HepG2 (cell line): Measurements from ENCODE around the gene NSD1. TPM values are rescaled to one million over a fixed set of nuclear protein-coding genes. Genes with fewer than 3 reads are reported as not detected.

Source experiments
- ATAC-seq: fragments of 200-7000 bp; cut with Tn5 transposase; 3 replicates; pipeline ENCODE4 v1.9.1; 2020; ENCODE audit warnings: mild to moderate bottlenecking, moderate library complexity
- BruUV-seq: library from RNA; stranded (reverse); fragments of 400-500 nt; replicated peaks from 2 replicates; lab custom pipeline; 2021; lab: Mats Ljungman, UMichigan
- CTCF ChIA-PET: fragments of 300-600 bp; formaldehyde crosslinking; extraction: SDS; loops from one replicate; lab custom pipeline; 2021; ENCODE audit warnings: low total read pairs, inconsistent platforms, low intra/inter-chr PET ratio; lab: Yijun Ruan, JAX
- POLR2A ChIA-PET: fragments of 350-600 bp; sonication (Branson Sonifier 250); formaldehyde crosslinking; loops from one replicate; lab custom pipeline; 2020; ENCODE audit warnings: antibody characterized with exemption, inconsistent platforms; lab: Yijun Ruan, JAX
- DNase-seq: peaks from one replicate; pipeline ENCODE4 v3.0.0-alpha.2; 2015; ENCODE audit warnings: low spot score
- FAIRE-seq: peaks from 3 replicates; lab custom pipeline; 2011; peaks lifted over from hg19 to GRCh38; lab: Jason Lieb, UNC
- H2AFZ ChIP-seq: one replicate; pipeline ENCODE4 v1.6.1; 2011; ENCODE audit warnings: low read length, inconsistent platforms
- H3K27ac ChIP-seq: fragments of 300-600 bp; 3 replicates; pipeline ENCODE4 v1.8.0; 2011; ENCODE audit warnings: mixed run types, mild to moderate bottlenecking, mixed read lengths, low read length, inconsistent platforms; ENCODE audit not compliant: insufficient read depth; ENCODE audit errors: extremely low read length
- H3K27me3 ChIP-seq, 2 experiments: fragments of 200-600 bp in 1 of 2; 2 replicates in 1 of 2; 3 replicates in 1 of 2; pipeline versions ENCODE4 v1.6.0 to v1.8.0; 2011; ENCODE audit warnings: low read length in 2 of 2, mild to moderate bottlenecking in 2 of 2, moderate library complexity in 2 of 2, inconsistent platforms in 1 of 2; ENCODE audit not compliant: insufficient read depth in 2 of 2, control insufficient read depth in 1 of 2
- H3K36me3 ChIP-seq, 2 experiments: fragments of 200-600 bp in 1 of 2; replicated peaks in 1 of 2; 2 replicates in 1 of 2; 3 replicates in 1 of 2; pipeline versions ENCODE4 v1.5.1 to v1.8.0; 2011; ENCODE audit warnings: low read length in 2 of 2, inconsistent platforms in 1 of 2; ENCODE audit not compliant: insufficient read depth in 2 of 2, control insufficient read depth in 1 of 2
- H3K4me1 ChIP-seq: 2 replicates; pipeline ENCODE4 v1.5.1; 2012; ENCODE audit warnings: low read length, inconsistent platforms; ENCODE audit not compliant: insufficient read depth
- H3K4me2 ChIP-seq: 2 replicates; pipeline ENCODE4 v1.6.0; 2011; ENCODE audit warnings: low read depth, low read length, inconsistent platforms
- H3K4me3 ChIP-seq, 3 experiments: fragments of 200-600 bp in 1 of 3; sonication (generic), shearing (Covaris generic) in 1 of 3; replicated peaks in 1 of 3; 2 replicates each; pipeline ENCODE4 v1.5.1; 2011 to 2016; ENCODE audit warnings: low read length in 3 of 3, inconsistent platforms in 2 of 3, low read depth in 2 of 3, mild to moderate bottlenecking in 2 of 3, control low read depth in 1 of 3, mixed read lengths in 1 of 3; ENCODE audit not compliant: insufficient read depth in 1 of 3
- H3K79me2 ChIP-seq: one replicate; pipeline ENCODE4 v1.6.1; 2011; ENCODE audit warnings: low read length, inconsistent platforms; ENCODE audit not compliant: insufficient read depth
- H3K9ac ChIP-seq: 2 replicates; pipeline ENCODE4 v1.6.0; 2011; ENCODE audit warnings: mild to moderate bottlenecking, low read depth, low read length, inconsistent platforms; ENCODE audit not compliant: insufficient read depth
- H3K9me3 ChIP-seq: 2 replicates; pipeline ENCODE4 v1.5.1; 2012; ENCODE audit warnings: mild to moderate bottlenecking, low read length
- H4K20me1 ChIP-seq: 2 replicates; pipeline ENCODE4 v1.6.0; 2011; ENCODE audit warnings: inconsistent platforms, mild to moderate bottlenecking, low read length, moderate library complexity; ENCODE audit not compliant: insufficient read depth
- AGO1 ChIP-seq: fragments of 200-400 bp; formaldehyde crosslinking; IDR thresholded peaks from 2 replicates; pipeline ENCODE4 v1.6.1; 2017; ENCODE audit warnings: mild to moderate bottlenecking, low read depth, low read length, moderate library complexity; ENCODE audit not compliant: poor library complexity, severe bottlenecking
- AGO2 ChIP-seq: fragments of 200-400 bp; formaldehyde crosslinking; optimal IDR thresholded peaks from 2 replicates; pipeline ENCODE3; 2017; ENCODE audit warnings: mild to moderate bottlenecking, low read depth, low read length, moderate library complexity
- CENPT ChIP-seq: sonication (generic); formaldehyde crosslinking; IDR thresholded peaks from 2 replicates; pipeline ENCODE4 v1.8.0; 2022; ENCODE audit warnings: low read depth, mild to moderate bottlenecking, moderate library complexity, missing genetic modification reagents
- GATA4 ChIP-seq: sonication (generic); IDR thresholded peaks from 2 replicates; pipeline ENCODE4 v1.6.1; 2016; ENCODE audit warnings: antibody characterized with exemption, low read depth, borderline replicate concordance
- GATAD1 ChIP-seq: IDR thresholded peaks from 2 replicates; pipeline ENCODE4 v1.6.1; 2016; ENCODE audit warnings: missing genetic modification reagents, missing compliant biosample characterization
- HNF4A ChIP-seq: sonication (generic); formaldehyde crosslinking; IDR thresholded peaks from 2 replicates; pipeline ENCODE4 v1.4.0; 2020; ENCODE audit warnings: missing genetic modification reagents
- KLF13 ChIP-seq: sonication (generic); formaldehyde crosslinking; IDR thresholded peaks from 2 replicates; pipeline ENCODE4 v1.4.0; 2020; ENCODE audit warnings: mild to moderate bottlenecking, missing genetic modification reagents
- PHB2 ChIP-seq: fragments of 450-650 bp; IDR thresholded peaks from 2 replicates; pipeline ENCODE4 v1.6.1; 2018; ENCODE audit not compliant: partially characterized antibody
- POLR2A ChIP-seq, 2 experiments: IDR thresholded peaks; 2 replicates each; pipeline ENCODE4 v1.6.1; 2011; ENCODE audit warnings: low read depth in 2 of 2, low read length in 2 of 2, mild to moderate bottlenecking in 1 of 2, moderate library complexity in 1 of 2; ENCODE audit not compliant: insufficient read depth in 1 of 2
- POLR2AphosphoS2 ChIP-seq: IDR thresholded peaks from 2 replicates; pipeline ENCODE4 v1.6.1; 2011; ENCODE audit warnings: low read depth, low read length, improper control_type of control experiment
- POLR2AphosphoS5 ChIP-seq: IDR thresholded peaks from 2 replicates; pipeline ENCODE4 v1.6.1; 2012; ENCODE audit warnings: low read depth, low read length
- RBFOX2 ChIP-seq: fragments of 200-400 bp; formaldehyde crosslinking; IDR thresholded peaks from 2 replicates; pipeline ENCODE4 v1.6.1; 2017; ENCODE audit warnings: low read depth, mild to moderate bottlenecking, low read length
- ZBTB38 ChIP-seq: sonication (generic); formaldehyde crosslinking; IDR thresholded peaks from 2 replicates; pipeline ENCODE4 v1.5.1; 2020; ENCODE audit warnings: mild to moderate bottlenecking, missing genetic modification reagents
- ZFP1 ChIP-seq: IDR thresholded peaks from 2 replicates; pipeline ENCODE4 v1.6.1; 2016
- ZKSCAN8 ChIP-seq: IDR thresholded peaks from 2 replicates; pipeline ENCODE4 v1.6.1; 2016; ENCODE audit warnings: borderline replicate concordance, missing genetic modification reagents, missing compliant biosample characterization
- ZNF350 ChIP-seq: sonication (generic); formaldehyde crosslinking; IDR thresholded peaks from 2 replicates; pipeline ENCODE4 v1.4.0; 2020; ENCODE audit warnings: mild to moderate bottlenecking, low read depth, missing genetic modification reagents, borderline replicate concordance
- ZNF501 ChIP-seq: sonication (generic); formaldehyde crosslinking; IDR thresholded peaks from 2 replicates; pipeline ENCODE4 v1.5.1; 2020; ENCODE audit warnings: mild to moderate bottlenecking, moderate library complexity, missing genetic modification reagents
- ZNF552 ChIP-seq: sonication (generic); formaldehyde crosslinking; IDR thresholded peaks from 2 replicates; pipeline ENCODE4 v1.9.0; 2022; ENCODE audit warnings: missing genetic modification reagents, mild to moderate bottlenecking, borderline replicate concordance
- ZNF672 ChIP-seq: sonication (generic); formaldehyde crosslinking; IDR thresholded peaks from 2 replicates; pipeline ENCODE4 v1.8.1; 2022; ENCODE audit warnings: missing genetic modification reagents
- ZNF775 ChIP-seq: sonication (generic); formaldehyde crosslinking; IDR thresholded peaks from 2 replicates; pipeline ENCODE4 v1.4.0; 2020; ENCODE audit warnings: missing genetic modification reagents, mild to moderate bottlenecking, moderate library complexity, borderline replicate concordance
- WGBS: methylation state at CpG from one replicate; pipeline ENCODE4 v1.1.6; 2017; ENCODE audit warnings: low lambda C conversion rate; 5-methylcytosine and 5-hydroxymethylcytosine counted together
- in situ Hi-C: cut with HindIII; loops from 2 replicates; pipeline ENCODE4 v1.10.0; 2017; ENCODE audit warnings: low pct_unique_long_range_greater_than_20kb; ENCODE audit not compliant: extremely low pct_ligation_motif_present
- intact Hi-C: fragments of 100-400 bp; cut with micrococcal nuclease; formaldehyde crosslinking; loops from one replicate; pipeline ENCODE4 v1.10.0; 2022; ENCODE audit not compliant: unreplicated experiment
- polyA plus RNA-seq, 8 experiments: library from polyadenylated mRNA; depleted of rRNA in 3 of 8; stranded (reverse) in 7 of 8; unstranded in 1 of 8; fragments of >200 nt; fragmentation: Illumina TruSeq in 4 of 8; extraction: Trizol in 4 of 8; gene quantifications; 2 replicates each; pipeline versions ENCODE4 v1.2.1 to v1.2.3, GENCODE V29; 2011 to 2016; ENCODE audit warnings: low read depth in 4 of 8, missing spikeins in 1 of 8, mixed read lengths in 1 of 8; ENCODE audit not compliant: insufficient read depth in 1 of 8
- total RNA-seq, 5 experiments: library from RNA; depleted of rRNA; stranded (reverse); fragments of >200 nt; fragmentation: Illumina TruSeq; extraction: Trizol; gene quantifications; 2 replicates each; pipeline ENCODE4 v1.2.3, GENCODE V29; 2016; ENCODE audit warnings: low read depth in 1 of 5
- TF ChIP-seq, protein P1 (sequence below): sonication (generic); formaldehyde crosslinking; IDR thresholded peaks from 2 replicates; pipeline ENCODE4 v1.5.1; 2020; ENCODE audit warnings: mild to moderate bottlenecking, missing genetic modification reagents

NSD1 gene
- total and polyA plus RNA-seq, 2 of the 13 experiments (the other 11 are each of a cell fraction or from before 2014, with no cell fraction given) = 0.01 to 0.09 TPM

DNA sequence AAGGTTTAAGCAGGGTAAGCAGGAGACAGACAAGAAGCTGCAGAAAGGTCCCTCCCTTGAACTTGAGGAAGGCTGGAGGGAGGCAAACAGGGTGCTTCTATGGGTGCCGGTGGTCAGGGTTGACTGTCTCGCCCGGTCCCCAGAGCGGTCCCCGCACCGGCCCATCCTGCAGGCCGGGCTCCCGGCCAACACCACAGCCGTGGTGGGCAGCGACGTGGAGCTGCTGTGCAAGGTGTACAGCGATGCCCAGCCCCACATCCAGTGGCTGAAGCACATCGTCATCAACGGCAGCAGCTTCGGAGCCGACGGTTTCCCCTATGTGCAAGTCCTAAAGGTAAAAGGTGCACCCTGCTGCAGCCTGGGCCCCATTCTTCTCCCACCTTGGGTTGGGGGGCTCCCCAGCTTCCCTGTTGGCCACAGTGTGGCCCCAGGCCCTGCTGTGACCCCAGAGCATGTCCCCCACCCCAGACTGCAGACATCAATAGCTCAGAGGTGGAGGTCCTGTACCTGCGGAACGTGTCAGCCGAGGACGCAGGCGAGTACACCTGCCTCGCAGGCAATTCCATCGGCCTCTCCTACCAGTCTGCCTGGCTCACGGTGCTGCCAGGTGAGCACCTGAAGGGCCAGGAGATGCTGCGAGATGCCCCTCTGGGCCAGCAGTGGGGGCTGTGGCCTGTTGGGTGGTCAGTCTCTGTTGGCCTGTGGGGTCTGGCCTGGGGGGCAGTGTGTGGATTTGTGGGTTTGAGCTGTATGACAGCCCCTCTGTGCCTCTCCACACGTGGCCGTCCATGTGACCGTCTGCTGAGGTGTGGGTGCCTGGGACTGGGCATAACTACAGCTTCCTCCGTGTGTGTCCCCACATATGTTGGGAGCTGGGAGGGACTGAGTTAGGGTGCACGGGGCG lies 41.1 kb upstream of the NSD1 start (continued):
- TF ChIP-seq, protein P1, sequence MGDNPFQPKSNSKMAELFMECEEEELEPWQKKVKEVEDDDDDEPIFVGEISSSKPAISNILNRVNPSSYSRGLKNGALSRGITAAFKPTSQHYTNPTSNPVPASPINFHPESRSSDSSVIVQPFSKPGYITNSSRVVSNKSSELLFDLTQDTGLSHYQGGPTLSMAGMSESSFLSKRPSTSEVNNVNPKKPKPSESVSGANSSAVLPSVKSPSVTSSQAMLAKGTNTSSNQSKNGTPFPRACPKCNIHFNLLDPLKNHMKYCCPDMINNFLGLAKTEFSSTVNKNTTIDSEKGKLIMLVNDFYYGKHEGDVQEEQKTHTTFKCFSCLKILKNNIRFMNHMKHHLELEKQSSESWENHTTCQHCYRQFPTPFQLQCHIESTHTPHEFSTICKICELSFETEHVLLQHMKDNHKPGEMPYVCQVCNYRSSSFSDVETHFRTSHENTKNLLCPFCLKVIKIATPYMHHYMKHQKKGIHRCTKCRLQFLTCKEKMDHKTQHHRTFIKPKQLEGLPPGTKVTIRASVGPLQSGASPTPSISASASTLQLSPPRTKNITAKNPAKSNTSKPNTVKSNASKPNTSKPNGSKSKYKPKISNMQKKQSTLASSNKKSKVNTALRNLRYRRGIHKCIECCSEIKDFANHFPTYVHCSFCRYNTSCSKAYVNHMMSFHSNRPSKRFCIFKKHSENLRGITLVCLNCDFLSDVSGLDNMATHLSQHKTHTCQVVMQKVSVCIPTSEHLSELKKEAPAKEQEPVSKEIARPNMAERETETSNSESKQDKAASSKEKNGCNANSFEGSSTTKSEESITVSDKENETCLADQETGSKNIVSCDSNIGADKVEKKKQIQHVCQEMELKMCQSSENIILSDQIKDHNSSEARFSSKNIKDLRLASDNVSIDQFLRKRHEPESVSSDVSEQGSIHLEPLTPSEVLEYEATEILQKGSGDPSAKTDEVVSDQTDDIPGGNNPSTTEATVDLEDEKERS (CRISPR knock-in tag) = no peak
- TF ChIP-seq POLR2AphosphoS5 = peak; percentile 15; the same call in 1 of the 2 replicates
- TF ChIP-seq KLF13 = no peak
- TF ChIP-seq HNF4A (CRISPR knock-in tag) = no peak

DNA sequence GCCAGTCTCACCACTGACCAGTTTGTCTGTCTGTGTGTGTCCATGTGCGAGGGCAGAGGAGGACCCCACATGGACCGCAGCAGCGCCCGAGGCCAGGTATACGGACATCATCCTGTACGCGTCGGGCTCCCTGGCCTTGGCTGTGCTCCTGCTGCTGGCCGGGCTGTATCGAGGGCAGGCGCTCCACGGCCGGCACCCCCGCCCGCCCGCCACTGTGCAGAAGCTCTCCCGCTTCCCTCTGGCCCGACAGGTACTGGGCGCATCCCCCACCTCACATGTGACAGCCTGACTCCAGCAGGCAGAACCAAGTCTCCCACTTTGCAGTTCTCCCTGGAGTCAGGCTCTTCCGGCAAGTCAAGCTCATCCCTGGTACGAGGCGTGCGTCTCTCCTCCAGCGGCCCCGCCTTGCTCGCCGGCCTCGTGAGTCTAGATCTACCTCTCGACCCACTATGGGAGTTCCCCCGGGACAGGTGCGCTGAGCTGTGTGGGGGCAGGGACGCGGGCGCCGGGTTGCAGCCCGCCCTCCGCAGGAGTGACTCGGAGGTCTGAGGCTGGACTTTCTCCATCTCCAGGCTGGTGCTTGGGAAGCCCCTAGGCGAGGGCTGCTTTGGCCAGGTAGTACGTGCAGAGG lies 40.4 kb upstream of the NSD1 start:
- Histone ChIP-seq H3K4me2 (no peak overlapping the region), H3K27ac (no peak overlapping the region), H2AFZ (no peak overlapping the region), H3K9ac (no peak overlapping the region), H3K27me3 (no peaks in the 10 kb centered on the region; a peak in 1 of 5 replicates), H3K4me3 (no peak overlapping the region), H3K4me1 (peaks cover 100% of the 10 kb centered on the region), H4K20me1 (peaks cover 12% of the 10 kb centered on the region), H3K36me3 (peaks cover 36 to 67% of the 10 kb centered on the region in 2 experiments), H3K79me2 (peaks cover 38% of the 10 kb centered on the region), H3K9me3 (no peaks in the 10 kb centered on the region)
- ATAC-seq (no peak), DNase-seq (no peak), FAIRE-seq (no peak)
- POLR2A ChIA-PET = no interaction called here
- WGBS = 97% methylated on average over 24 of the region's 40 CpGs
- CTCF ChIA-PET = no interaction called here
- in situ Hi-C loops (no loop called here), intact Hi-C loops (no loop called here)
- no TSS peak for BruUV-seq
- TF ChIP-seq ZNF672 (CRISPR knock-in tag) = no peak
- no peak for TF ChIP-seq ZFP1 (CRISPR knock-in tag)
- no peak for TF ChIP-seq ZNF350 (CRISPR knock-in tag)
- TF ChIP-seq RBFOX2 = peak; percentile 74
- TF ChIP-seq ZNF552 (CRISPR knock-in tag) = no peak
- no peak for TF ChIP-seq ZKSCAN8 (CRISPR knock-in tag)
- peak; percentile 65 for TF ChIP-seq AGO2
- TF ChIP-seq GATAD1 (CRISPR knock-in tag) = no peak
- peak; percentile 70 for TF ChIP-seq ZBTB38 (CRISPR knock-in tag)
- TF ChIP-seq GATA4 = no peak
- no peak for TF ChIP-seq PHB2
- no peak for TF ChIP-seq ZNF501 (CRISPR knock-in tag)
- TF ChIP-seq AGO1 = peak; percentile 31
- no peak for TF ChIP-seq ZNF775 (CRISPR knock-in tag)
- 0 out of 4 replicates have a peak, but pooled peaks of 1 of the 2 experiments have one; percentile 14 for TF ChIP-seq POLR2A (IDR thresholded peaks at IDR 0.05; ENCODE audit: insufficient read depth in 1 of 2, low read depth in 2 of 2, low read length in 2 of 2)
- 0 out of 2 replicates have a peak, but pooled peaks have one; percentile 30 for TF ChIP-seq POLR2AphosphoS2
- TF ChIP-seq CENPT (CRISPR knock-in tag) = no peak
